AG10803 (cell line): ENCODE data around the gene ATP6V0E1.
A peak's percentile ranks its signal among the peaks of the same experiment; 100 is the strongest.
"Not testable (repeated sequence)": the region's sequence is repeated elsewhere in the genome, so short reads cannot be mapped to it uniquely, and the experiment has no call there.

Experiments
- DNase-seq: peaks from one replicate; pipeline ENCODE4 v3.0.0; 2010; ENCODE audit warnings: low read depth
- H3K4me3 ChIP-seq: 2 replicates; pipeline ENCODE4 v1.5.1; 2011; ENCODE audit warnings: mild to moderate bottlenecking, low read length, control low read depth
- CTCF ChIP-seq: conservative IDR thresholded peaks from 2 replicates; pipeline ENCODE4 v1.5.1; 2011; ENCODE audit warnings: mild to moderate bottlenecking, low read length, control low read depth, inconsistent platforms

ATP6V0E1 gene

GRCh38 chr5:173012882-173013281 lies 29.3 kb downstream of the ATP6V0E1 start:
- peak; percentile 36 for DNase-seq
- no peak overlapping the region for H3K4me3 ChIP-seq
- TF ChIP-seq CTCF = no peak

GRCh38 chr5:173014671-173015070 lies 31.1 kb downstream of the ATP6V0E1 start:
- TF ChIP-seq CTCF = no peak
- H3K4me3 ChIP-seq = no peak overlapping the region
- no peak for DNase-seq

- DNase-seq = no peak
- no peak for TF ChIP-seq CTCF
- no peak overlapping the region for H3K4me3 ChIP-seq
Observed at GRCh38 chr5:173015192-173015591, 31.6 kb downstream of the ATP6V0E1 start.

GRCh38 chr5:173015598-173016455 lies 32.3 kb downstream of the ATP6V0E1 start:
- no peak overlapping the region for H3K4me3 ChIP-seq
- TF ChIP-seq CTCF = no peak
- DNase-seq = no peak

- TF ChIP-seq CTCF = no peak
- peak; percentile 70 for DNase-seq
- no peak overlapping the region for H3K4me3 ChIP-seq
Observed at GRCh38 chr5:173016598-173017046, 33.1 kb downstream of the ATP6V0E1 start.

GRCh38 chr5:173017087-173017486 lies 33.5 kb downstream of the ATP6V0E1 start:
- DNase-seq, H3K4me3 ChIP-seq: not testable (repeated sequence)

GRCh38 chr5:173018358-173018757 lies 34.8 kb downstream of the ATP6V0E1 start:
- TF ChIP-seq CTCF = no peak

More at GRCh38 chr5:173018358-173018757, 34.8 kb downstream of the ATP6V0E1 start:
- no peak overlapping the region for H3K4me3 ChIP-seq
- no peak for DNase-seq
